Stomach (tissue), 19 donors: ENCODE measurements around the gene SLC22A17. TPM values are rescaled to one million over a fixed set of nuclear protein-coding genes. Genes with fewer than 3 reads are reported as not detected.
"Not testable (repeated sequence)": the region's sequence is repeated elsewhere in the genome, so short reads cannot be mapped to it uniquely, and the experiment has no call there.

Source experiments
- DNase-seq, 2 donors: peaks; one replicate each; pipeline versions ENCODE4 v3.0.0 to v3.0.0-alpha.2; 2013 to 2019
- H3K27ac ChIP-seq, 5 donors: fragments of 200-600 bp in 4 of 5; sonication (generic) in 4 of 5; one replicate each; pipeline ENCODE4 v1.5.1; 2013 to 2019; ENCODE audit warnings: mild to moderate bottlenecking in 1 of 5, moderate library complexity in 1 of 5
- H3K27me3 ChIP-seq, 3 donors: fragments of 200-600 bp; sonication (generic); one replicate each; pipeline ENCODE4 v1.5.1; 2017 to 2019; ENCODE audit warnings: mixed run types in 1 of 3
- H3K36me3 ChIP-seq, 4 donors: fragments of 200-600 bp; sonication (generic); 1 replicate in 3 of 4; 2 replicates in 1 of 4; pipeline ENCODE4 v1.5.1; 2016 to 2019
- H3K4me1 ChIP-seq, 4 donors: fragments of 200-600 bp; sonication (generic); one replicate each; pipeline ENCODE4 v1.5.1; 2016 to 2019
- H3K4me3 ChIP-seq, 4 donors: fragments of 200-600 bp; sonication (generic) in 3 of 4; one replicate each; pipeline ENCODE4 v1.5.1; 2016 to 2019; ENCODE audit warnings: mild to moderate bottlenecking in 1 of 4
- H3K9me3 ChIP-seq, 4 donors: fragments of 200-600 bp; sonication (generic); one replicate each; pipeline ENCODE4 v1.5.1; 2016 to 2019
- EP300 ChIP-seq: sonication (generic); formaldehyde crosslinking; IDR thresholded peaks from one replicate; pipeline ENCODE4 v1.6.1; 2017; ENCODE audit warnings: antibody characterized with exemption
- POLR2A ChIP-seq, 4 donors: fragments of 450-650 bp; IDR thresholded peaks; one replicate each; pipeline ENCODE4 v1.6.1; 2016; ENCODE audit warnings: antibody characterized with exemption in 4 of 4, control low read depth in 2 of 4, mild to moderate bottlenecking in 1 of 4, moderate library complexity in 1 of 4
- POLR2AphosphoS5 ChIP-seq, 3 donors: sonication (generic); formaldehyde crosslinking; IDR thresholded peaks; one replicate each; pipeline ENCODE4 v1.6.1; 2016; ENCODE audit warnings: antibody characterized with exemption in 3 of 3
- WGBS, 5 donors: extraction: QIAGEN DNeasy Blood & Tissue Kit in 3 of 5; methylation state at CpG; one replicate each; pipeline versions ENCODE4 v1.1.5 to v1.1.7; 2013 to 2018; 5-methylcytosine and 5-hydroxymethylcytosine counted together
- intact Hi-C: fragments of 100-400 bp; cut with DNase I; formaldehyde crosslinking; loops from one replicate; pipeline ENCODE4 v1.15.1; 2023; ENCODE audit warnings: low total_unique reads
- long read RNA-seq, 10 donors: transcript quantifications; one replicate each; lab custom pipeline, GENCODE V29; 2026
- polyA plus RNA-seq, 3 donors: library from polyadenylated mRNA; stranded (reverse); fragments of 200-250 nt; gene quantifications; one replicate each; pipeline ENCODE4 v1.2.3, GENCODE V29; 2013
- total RNA-seq, 5 donors: library from RNA; depleted of rRNA; stranded (reverse); fragments of >200 nt; gene quantifications; one replicate each; pipeline versions ENCODE4 v1.1.0 to v1.2.3, GENCODE V29; 2014 to 2016
- TF ChIP-seq, protein P1 (sequence below), 7 experiments: fragments of 450-650 bp in 4 of 7; fragments of 200-600 bp in 3 of 7; sonication (generic) in 3 of 7; IDR thresholded peaks; one replicate each; pipeline ENCODE4 v1.5.1; 2016 to 2019; ENCODE audit warnings: antibody characterized with exemption in 7 of 7, control low read depth in 2 of 7, mild to moderate bottlenecking in 1 of 7
- donor health status: healthy with polysubstance abuse.
- donor health status: Bipolar disorder and iron deficiency.
- donor health status: healthy.

The SLC22A17 gene
- total RNA-seq: 10 to 100 TPM; 14.1 to 33.3 (median 22.3) TPM
- polyA plus RNA-seq: 10 to 100 TPM in 2 of 3 donors, 1 to 10 TPM in 1; 7.0 to 18.3 (median 12.5) TPM
- long read RNA-seq, donor 1, partial matches to known transcripts: 0 of 2 reads
- long read RNA-seq, donor 1, other reads (novel, unspliced or antisense): 0 of 2 reads
- long read RNA-seq, donor 2, partial matches to known transcripts: 5 of 12 reads
- long read RNA-seq, donor 2, other reads (novel, unspliced or antisense): 0 of 12 reads
- long read RNA-seq, donor 3, partial matches to known transcripts: 0 of 5 reads
- long read RNA-seq, donor 3, other reads (novel, unspliced or antisense): 0 of 5 reads
- long read RNA-seq, donor 4, partial matches to known transcripts: 0 of 1 reads
- long read RNA-seq, donor 4, other reads (novel, unspliced or antisense): 0 of 1 reads
- long read RNA-seq, donor 5, partial matches to known transcripts: 0 of 4 reads
- long read RNA-seq, donor 5, other reads (novel, unspliced or antisense): 0 of 4 reads
- long read RNA-seq, donor 6, transcript SLC22A17-202 (10 exons, 2,238 nt): major isoform, 9 of 16 reads
- long read RNA-seq, donor 6, partial matches to known transcripts: 0 of 16 reads
- long read RNA-seq, donor 6, other reads (novel, unspliced or antisense): 0 of 16 reads
- long read RNA-seq, donor 7, partial matches to known transcripts: 0 of 3 reads
- long read RNA-seq, donor 7, other reads (novel, unspliced or antisense): 0 of 3 reads
- long read RNA-seq, donor 8, partial matches to known transcripts: 0 of 3 reads
- long read RNA-seq, donor 8, other reads (novel, unspliced or antisense): 0 of 3 reads
- long read RNA-seq, donor 9, partial matches to known transcripts: 0 of 2 reads
- long read RNA-seq, donor 9, other reads (novel, unspliced or antisense): 0 of 2 reads
- long read RNA-seq, donor 10, partial matches to known transcripts: 0 of 1 reads
- long read RNA-seq, donor 10, other reads (novel, unspliced or antisense): 0 of 1 reads

DNA sequence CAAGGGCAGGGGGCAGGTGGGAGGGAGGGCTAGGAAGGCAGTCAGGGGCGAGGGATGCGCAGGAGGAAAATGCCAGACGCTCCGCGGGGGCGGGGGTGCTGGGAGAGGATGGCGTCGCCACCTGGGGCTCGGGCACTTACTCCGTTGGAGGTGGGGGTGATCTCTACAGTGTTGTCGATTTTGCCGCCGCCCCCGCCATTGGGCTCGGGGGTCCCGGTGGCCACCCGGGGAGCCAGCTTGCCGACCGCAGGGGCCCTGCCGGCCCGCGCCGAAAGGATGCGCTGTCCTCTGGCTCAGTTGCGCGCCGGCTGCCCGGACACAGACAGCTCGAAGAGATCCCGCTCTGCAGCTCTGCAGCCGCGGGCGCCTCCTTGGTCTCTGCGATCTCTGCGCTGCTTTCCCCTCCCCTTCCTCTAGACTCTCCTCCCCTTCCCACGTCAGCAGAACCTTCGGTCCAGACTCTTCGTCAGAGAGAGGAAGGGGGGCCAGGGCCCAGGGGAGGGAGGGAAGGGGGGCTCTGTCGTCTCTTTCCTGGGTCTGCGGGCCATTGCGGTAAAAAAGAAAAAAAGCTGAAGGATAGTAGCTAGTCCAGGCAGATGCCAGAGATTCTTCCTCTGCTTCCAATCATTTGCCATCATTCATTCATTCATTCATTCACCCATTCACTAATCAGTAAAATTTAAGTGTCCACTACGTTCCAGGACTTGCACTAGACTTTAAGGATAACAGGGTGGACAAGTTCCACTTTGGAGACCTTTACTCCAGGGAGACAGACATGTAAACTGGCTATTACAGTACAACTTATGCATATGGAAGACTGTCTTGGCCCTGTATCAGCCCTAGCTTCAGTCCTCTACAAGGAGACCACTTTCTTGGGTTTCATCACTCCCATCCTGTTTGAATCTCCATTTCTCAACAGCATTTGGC lies at the start of gene SLC22A17:
SLC22A17 (minus strand) TSS at position 382 of the 927 bp plus-strand sequence.
- Histone ChIP-seq H3K27me3 (peaks cover 0 to 29% (median 21%) of the 10 kb centered on the region in 3 donors), H3K27ac (peak within 1 kb of the TSS; percentile 11 to 72 (median 29)), H3K9me3 (no peaks in the 10 kb centered on the region), H3K36me3 (peaks cover 0 to 17% (median 8%) of the 10 kb centered on the region in 4 donors), H3K4me3 (peak within 1 kb of the TSS; percentile 47 to 71 (median 58)), H3K4me1 (peaks cover 9 to 21% (median 18%) of the 10 kb centered on the region in 4 donors)
- intact Hi-C loops: no loop called here
- TF ChIP-seq, protein P1, sequence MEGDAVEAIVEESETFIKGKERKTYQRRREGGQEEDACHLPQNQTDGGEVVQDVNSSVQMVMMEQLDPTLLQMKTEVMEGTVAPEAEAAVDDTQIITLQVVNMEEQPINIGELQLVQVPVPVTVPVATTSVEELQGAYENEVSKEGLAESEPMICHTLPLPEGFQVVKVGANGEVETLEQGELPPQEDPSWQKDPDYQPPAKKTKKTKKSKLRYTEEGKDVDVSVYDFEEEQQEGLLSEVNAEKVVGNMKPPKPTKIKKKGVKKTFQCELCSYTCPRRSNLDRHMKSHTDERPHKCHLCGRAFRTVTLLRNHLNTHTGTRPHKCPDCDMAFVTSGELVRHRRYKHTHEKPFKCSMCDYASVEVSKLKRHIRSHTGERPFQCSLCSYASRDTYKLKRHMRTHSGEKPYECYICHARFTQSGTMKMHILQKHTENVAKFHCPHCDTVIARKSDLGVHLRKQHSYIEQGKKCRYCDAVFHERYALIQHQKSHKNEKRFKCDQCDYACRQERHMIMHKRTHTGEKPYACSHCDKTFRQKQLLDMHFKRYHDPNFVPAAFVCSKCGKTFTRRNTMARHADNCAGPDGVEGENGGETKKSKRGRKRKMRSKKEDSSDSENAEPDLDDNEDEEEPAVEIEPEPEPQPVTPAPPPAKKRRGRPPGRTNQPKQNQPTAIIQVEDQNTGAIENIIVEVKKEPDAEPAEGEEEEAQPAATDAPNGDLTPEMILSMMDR (IDR thresholded peaks at IDR 0.05): no peak
- peak; percentile 68 to 86 (median 74) for TF ChIP-seq POLR2AphosphoS5 (IDR thresholded peaks at IDR 0.05)
- TF ChIP-seq POLR2A (IDR thresholded peaks at IDR 0.05): peak in 1 of 4 donors; percentile 42
- peak; percentile 65 to 95 for DNase-seq
- 1 to 3% (median 2%) methylated on average over 39 to 42 of the region's 42 CpGs for WGBS, 5 donors

DNA sequence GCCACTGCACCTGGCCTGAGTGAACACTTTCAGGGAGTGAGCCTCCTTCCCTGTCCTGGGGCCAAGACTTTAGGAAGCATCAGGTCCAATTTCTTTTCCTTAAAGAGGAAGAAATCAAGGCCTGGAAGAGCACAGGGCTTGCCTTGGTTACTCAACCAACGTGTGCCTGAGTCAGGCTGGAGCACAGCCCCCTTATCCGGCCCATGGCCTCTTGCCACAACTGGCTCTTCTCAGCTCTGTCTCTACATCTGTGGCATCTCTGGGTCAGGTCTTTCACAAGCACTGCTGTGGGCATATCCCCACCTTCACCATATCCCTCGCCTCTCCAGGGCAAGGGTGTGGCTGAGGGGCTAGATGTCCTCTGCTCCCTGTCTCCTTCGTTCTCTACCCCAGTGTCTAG lies 48.6 kb upstream of the SLC22A17 start:
- intact Hi-C loops: no loop called here
- Histone ChIP-seq H3K9me3 (no peaks in the 10 kb centered on the region), H3K27me3 (peaks cover 0 to 47% (median 14%) of the 10 kb centered on the region in 3 donors), H3K4me3 (no peak overlapping the region), H3K36me3 (no peaks in the 10 kb centered on the region), H3K4me1 (no peaks in the 10 kb centered on the region), H3K27ac (no peak overlapping the region)
- no peak for DNase-seq
- TF ChIP-seq, protein P1 (IDR thresholded peaks at IDR 0.05): no peak
- TF ChIP-seq POLR2A (IDR thresholded peaks at IDR 0.05) (no peak), POLR2AphosphoS5 (IDR thresholded peaks at IDR 0.05) (no peak), EP300 (no peak)
- WGBS, 5 donors: 73 to 84% (median 79%) methylated on average over 4 of the region's 4 CpGs

DNA sequence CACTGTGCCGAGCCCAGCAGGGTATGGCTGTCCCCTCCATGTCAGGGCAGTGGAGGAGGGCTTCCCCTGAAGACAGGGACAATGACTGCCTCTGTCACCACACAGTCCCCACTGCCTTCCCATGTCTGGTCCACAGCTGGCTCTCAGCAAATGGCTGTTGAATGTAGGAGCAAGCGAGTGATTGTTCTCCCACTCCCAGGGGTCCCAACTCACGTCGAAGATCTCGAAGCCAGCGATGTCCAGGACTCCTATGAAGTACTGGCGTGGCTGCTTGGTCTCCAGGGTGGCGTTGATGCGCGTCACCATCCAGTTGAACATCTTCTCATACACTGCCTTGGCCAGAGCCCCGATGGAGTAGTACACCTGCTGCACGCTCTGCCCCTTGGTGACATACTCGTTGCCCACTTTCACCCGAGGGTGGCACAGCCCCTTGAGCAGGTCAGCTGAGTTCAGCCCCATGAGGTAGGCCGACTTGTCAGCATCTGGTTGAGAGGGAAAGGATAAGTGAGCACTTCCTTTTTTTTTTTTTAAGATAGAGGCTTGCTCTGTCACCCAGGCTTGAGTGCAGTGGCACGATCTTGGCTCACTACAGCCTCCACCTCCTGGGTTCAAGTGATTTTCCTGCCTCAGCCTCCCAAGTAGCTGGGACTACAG lies 47.9 kb upstream of the SLC22A17 start:
- DNase-seq, H3K27ac ChIP-seq, intact Hi-C loops, H3K4me3 ChIP-seq, H3K9me3 ChIP-seq, H3K4me1 ChIP-seq, H3K36me3 ChIP-seq: not testable (repeated sequence)
- peaks cover 0 to 41% (median 14%) of the 10 kb centered on the region in 3 donors for H3K27me3 ChIP-seq
- 80 to 92% (median 84%) methylated on average over 15 to 16 of the region's 16 CpGs for WGBS, 5 donors

DNA sequence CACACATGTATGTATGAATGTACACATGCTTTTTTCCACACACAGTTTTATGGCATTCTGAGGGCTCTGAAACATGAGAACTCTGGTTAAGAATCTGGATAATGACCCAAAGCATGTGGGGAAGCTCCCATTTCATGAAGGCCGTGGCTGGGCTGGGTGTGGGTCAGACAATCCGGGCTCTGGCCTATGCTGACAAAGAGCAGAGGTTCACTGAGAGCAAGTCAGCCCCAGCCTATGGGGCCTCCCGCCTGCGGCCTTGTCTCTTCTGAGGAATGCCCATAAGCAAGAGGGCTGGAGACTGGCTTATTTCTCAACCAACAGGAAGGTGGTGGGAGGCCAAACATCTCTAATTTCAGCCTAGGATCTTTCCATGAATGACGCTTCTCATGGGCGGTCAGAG lies 46.9 kb upstream of the SLC22A17 start:
- H3K9me3 ChIP-seq: no peaks in the 10 kb centered on the region
- no peaks in the 10 kb centered on the region for H3K4me1 ChIP-seq
- no peak for DNase-seq
- peaks cover 0 to 32% (median 7%) of the 10 kb centered on the region in 3 donors for H3K27me3 ChIP-seq
- TF ChIP-seq POLR2A (IDR thresholded peaks at IDR 0.05) (no peak), EP300 (no peak), POLR2AphosphoS5 (IDR thresholded peaks at IDR 0.05) (no peak)
- TF ChIP-seq, protein P1 (IDR thresholded peaks at IDR 0.05): no peak
- 83 to 89% (median 88%) methylated on average over 6 of the region's 6 CpGs for WGBS, 5 donors
- intact Hi-C loops: no loop called here
- no peak overlapping the region for H3K4me3 ChIP-seq
- no peak overlapping the region for H3K27ac ChIP-seq
- no peaks in the 10 kb centered on the region for H3K36me3 ChIP-seq
